Uterus (tissue), 4 donors: ENCODE data around the gene LYSMD1. TPM values are rescaled to one million over a fixed set of nuclear protein-coding genes. Genes with fewer than 3 reads are reported as not detected.
"Not testable (repeated sequence)": the region's sequence is repeated elsewhere in the genome, so short reads cannot be mapped to it uniquely, and the experiment has no call there.

Experiments
- DNase-seq, 2 donors: peaks; one replicate each; pipeline ENCODE4 v3.0.0-alpha.2; 2019 to 2020
- H3K27ac ChIP-seq, 2 donors: fragments of 200-600 bp; sonication (generic); 1 replicate in 1 of 2; 2 replicates in 1 of 2; pipeline ENCODE4 v1.5.1; 2016 to 2018
- H3K27me3 ChIP-seq, 2 donors: fragments of 200-600 bp; sonication (generic); one replicate each; pipeline ENCODE4 v1.5.1; 2018 to 2019; ENCODE audit warnings: control low read depth in 1 of 2
- H3K36me3 ChIP-seq, 2 donors: fragments of 200-600 bp; sonication (generic); one replicate each; pipeline ENCODE4 v1.5.1; 2019; ENCODE audit warnings: control low read depth in 1 of 2
- H3K4me1 ChIP-seq, 2 donors: fragments of 200-600 bp; sonication (generic); one replicate each; pipeline ENCODE4 v1.5.1; 2018 to 2019; ENCODE audit warnings: control low read depth in 1 of 2
- H3K4me3 ChIP-seq, 2 donors: fragments of 200-600 bp; sonication (generic); 1 replicate in 1 of 2; 2 replicates in 1 of 2; pipeline ENCODE4 v1.5.1; 2018 to 2019; ENCODE audit warnings: mild to moderate bottlenecking in 1 of 2
- H3K9me3 ChIP-seq, 2 donors: fragments of 200-600 bp; sonication (generic); one replicate each; pipeline ENCODE4 v1.5.1; 2019; ENCODE audit warnings: control low read depth in 1 of 2
- CTCF ChIP-seq, 4 experiments: fragments of 200-600 bp in 2 of 4; fragments of 450-650 bp in 2 of 4; sonication (generic) in 2 of 4; IDR thresholded peaks; one replicate each; pipeline ENCODE4 v1.5.1; 2016 to 2019; ENCODE audit warnings: antibody characterized with exemption in 4 of 4, mild to moderate bottlenecking in 2 of 4, moderate library complexity in 1 of 4
- POLR2A ChIP-seq, 2 donors: fragments of 450-650 bp; IDR thresholded peaks; one replicate each; pipeline ENCODE4 v1.6.1; 2016; ENCODE audit warnings: antibody characterized with exemption in 2 of 2, mild to moderate bottlenecking in 1 of 2, moderate library complexity in 1 of 2
- intact Hi-C: fragments of 100-400 bp; cut with DNase I; formaldehyde crosslinking; loops from one replicate; pipeline ENCODE4 v1.15.1; 2023; ENCODE audit warnings: low total_unique reads
- total RNA-seq, 4 donors: library from RNA; depleted of rRNA in 3 of 4; stranded (reverse); fragments of >200 nt in 3 of 4; gene quantifications; one replicate each; pipeline versions ENCODE4 v1.1.0 to v1.2.4, GENCODE V29; 2014 to 2023
- donor health status: DM: yes; HTN: yes; CAD: no.

The LYSMD1 gene
- total RNA-seq, 4 donors from 2014 or later = 6.4 to 32.9 (median 11.1) TPM

GRCh38 chr1:151199873-151200581 lies 34.3 kb upstream of the LYSMD1 start:
- H3K27ac ChIP-seq = peak overlapping the region; percentile 88 to 92
- H3K27me3 ChIP-seq = no peaks in the 10 kb centered on the region
- H3K36me3 ChIP-seq = no peaks in the 10 kb centered on the region
- H3K4me1 ChIP-seq = peaks cover 0 to 9% of the 10 kb centered on the region in 2 donors
- TF ChIP-seq CTCF (IDR thresholded peaks at IDR 0.05) = no peak
- no peak for TF ChIP-seq POLR2A (IDR thresholded peaks at IDR 0.05)
- peak overlapping the region; percentile 69 to 75 for H3K4me3 ChIP-seq
- DNase-seq = peak in 1 of 2 donors; percentile 57
- H3K9me3 ChIP-seq = no peaks in the 10 kb centered on the region
- intact Hi-C loops = loop anchor here (10.0 kb wide), 1 partner anchor 55 kb away; the partner anchor contains the start of gene PSMD4

- Histone ChIP-seq H3K4me3 (peak within 1 kb of the TSS; percentile 69 to 75), H3K27me3 (no peaks in the 10 kb centered on the region), H3K27ac (peak within 1 kb of the TSS; percentile 88 to 92), H3K36me3 (no peaks in the 10 kb centered on the region), H3K4me1 (peaks cover 0 to 9% of the 10 kb centered on the region in 2 donors), H3K9me3 (no peaks in the 10 kb centered on the region)
- intact Hi-C loops = loop anchor here (10.0 kb wide), 1 partner anchor 56 kb away; the partner anchor contains the start of gene PSMD4
- TF ChIP-seq CTCF (IDR thresholded peaks at IDR 0.05) = peak in 1 of 4 experiments; percentile 18
- peak; percentile 74 to 77 for TF ChIP-seq POLR2A (IDR thresholded peaks at IDR 0.05)
- DNase-seq = peak; percentile 97 to 99
Measured at GRCh38 chr1:151198254-151199127, 32.8 kb upstream of the LYSMD1 start, which contains the start of gene PIP5K1A. PIP5K1A (plus strand) TSS chr1:151198552; CDS start chr1:151198997, 445 bp downstream.

GRCh38 chr1:151197863-151198253 lies 32.2 kb upstream of the LYSMD1 start:
- H3K36me3 ChIP-seq = no peaks in the 10 kb centered on the region
- intact Hi-C loops = loop anchor here (10.0 kb wide), 1 partner anchor 57 kb away; the partner anchor contains the start of gene PSMD4
- peak overlapping the region; percentile 69 to 75 for H3K4me3 ChIP-seq
- H3K4me1 ChIP-seq = peaks cover 0 to 9% of the 10 kb centered on the region in 2 donors
- peak overlapping the region; percentile 88 to 92 for H3K27ac ChIP-seq
- H3K27me3 ChIP-seq = no peaks in the 10 kb centered on the region
- no peak for DNase-seq
- no peak for TF ChIP-seq POLR2A (IDR thresholded peaks at IDR 0.05)
- TF ChIP-seq CTCF (IDR thresholded peaks at IDR 0.05) = no peak
- H3K9me3 ChIP-seq = no peaks in the 10 kb centered on the region

GRCh38 chr1:151196292-151196800 lies 30.6 kb upstream of the LYSMD1 start:
- Histone ChIP-seq H3K4me3 (peak overlapping the region in 1 of 2 donors; percentile 5), H3K9me3 (no peaks in the 10 kb centered on the region), H3K4me1 (peaks cover 0 to 5% of the 10 kb centered on the region in 2 donors), H3K27me3 (no peaks in the 10 kb centered on the region), H3K36me3 (no peaks in the 10 kb centered on the region), H3K27ac (peak overlapping the region; percentile 56 to 65)
- TF ChIP-seq CTCF (IDR thresholded peaks at IDR 0.05) = peak; percentile 54 to 73 (median 64)
- TF ChIP-seq POLR2A (IDR thresholded peaks at IDR 0.05) = no peak
- DNase-seq = peak; percentile 52 to 82
- intact Hi-C loops = loop anchor here (10.0 kb wide), 1 partner anchor 58 kb away; the partner anchor contains the start of gene PSMD4

- H3K9me3 ChIP-seq, H3K4me3 ChIP-seq, H3K27ac ChIP-seq, H3K4me1 ChIP-seq, H3K27me3 ChIP-seq, H3K36me3 ChIP-seq: not testable (repeated sequence)
- intact Hi-C loops = loop anchor here (5.0 to 10.0 kb wide), 2 partner anchors 60 to 147 kb away; partner anchors contain the start of gene PSMD4
- DNase-seq = peak; percentile 43 to 60
Measured at GRCh38 chr1:151194894-151195594, 29.3 kb upstream of the LYSMD1 start.
